H9 (cell line): ENCODE data around the gene PABPN1. TPM values are rescaled to one million over a fixed set of nuclear protein-coding genes. Genes with fewer than 3 reads are reported as not detected.
A peak's percentile ranks its signal among the peaks of the same experiment; 100 is the strongest.

Experiments used
- DNase-seq: peaks from one replicate; pipeline ENCODE4 v3.0.0-alpha.2; 2017
- H2AFZ ChIP-seq: one replicate; pipeline ENCODE4 v1.6.1; 2013; ENCODE audit warnings: mild to moderate bottlenecking, low read length, control low read depth, moderate library complexity
- H2AK5ac ChIP-seq: 2 replicates; pipeline ENCODE4 v1.6.1; 2013; ENCODE audit warnings: low read length, control low read depth, mixed read lengths; ENCODE audit not compliant: insufficient read length
- H2BK120ac ChIP-seq: one replicate; pipeline ENCODE4 v1.6.1; 2013; ENCODE audit warnings: low read depth, mild to moderate bottlenecking, low read length, control low read depth, inconsistent platforms; ENCODE audit not compliant: poor library complexity, severe bottlenecking
- H2BK12ac ChIP-seq: 2 replicates; pipeline ENCODE4 v1.6.1; 2013; ENCODE audit warnings: low read length, control low read depth, mixed read lengths, low read depth; ENCODE audit not compliant: insufficient read length
- H2BK15ac ChIP-seq: 2 replicates; pipeline ENCODE4 v1.6.1; 2013; ENCODE audit warnings: low read depth, low read length, control low read depth
- H2BK20ac ChIP-seq: one replicate; pipeline ENCODE4 v1.6.1; 2013; ENCODE audit warnings: low read depth, mild to moderate bottlenecking, low read length, control low read depth, inconsistent platforms; ENCODE audit not compliant: poor library complexity, severe bottlenecking
- H2BK5ac ChIP-seq: 2 replicates; pipeline ENCODE4 v1.6.1; 2013; ENCODE audit warnings: low read length, control low read depth, mixed read lengths; ENCODE audit not compliant: insufficient read length
- H3K14ac ChIP-seq: 2 replicates; pipeline ENCODE4 v1.6.1; 2013; ENCODE audit warnings: low read length, control low read depth; ENCODE audit not compliant: insufficient read depth
- H3K18ac ChIP-seq: 2 replicates; pipeline ENCODE4 v1.6.1; 2013; ENCODE audit warnings: low read depth, mild to moderate bottlenecking, mixed read lengths, low read length, control low read depth; ENCODE audit not compliant: insufficient read length
- H3K23ac ChIP-seq: 2 replicates; pipeline ENCODE4 v1.6.1; 2013; ENCODE audit warnings: low read length, control low read depth, mixed read lengths, low read depth; ENCODE audit not compliant: insufficient read length
- H3K23me2 ChIP-seq: 2 replicates; pipeline ENCODE4 v1.6.1; 2013; ENCODE audit warnings: low read depth, mild to moderate bottlenecking, mixed read lengths, low read length, control low read depth; ENCODE audit not compliant: insufficient read length, poor library complexity, severe bottlenecking
- H3K27ac ChIP-seq: 2 replicates; pipeline ENCODE4 v1.5.1; 2013; ENCODE audit warnings: low read length, control low read depth, mixed read lengths, low read depth; ENCODE audit not compliant: insufficient read length
- H3K27me3 ChIP-seq: 2 replicates; pipeline ENCODE4 v1.6.1; 2013; ENCODE audit warnings: low read length, control low read depth, inconsistent platforms; ENCODE audit not compliant: insufficient read depth
- H3K4ac ChIP-seq: 2 replicates; pipeline ENCODE4 v1.6.1; 2013; ENCODE audit warnings: low read depth, mild to moderate bottlenecking, control low read depth, inconsistent platforms, low read length, moderate library complexity
- H3K4me1 ChIP-seq: 2 replicates; pipeline ENCODE4 v1.6.1; 2013; ENCODE audit warnings: low read length, control low read depth, inconsistent platforms; ENCODE audit not compliant: insufficient read depth
- H3K4me2 ChIP-seq: 2 replicates; pipeline ENCODE4 v1.6.1; 2013; ENCODE audit warnings: low read length, control low read depth, mixed read lengths; ENCODE audit not compliant: insufficient read length, insufficient read depth
- H3K56ac ChIP-seq: 2 replicates; pipeline ENCODE4 v1.6.1; 2013; ENCODE audit warnings: low read depth, mild to moderate bottlenecking, mixed read lengths, low read length, control low read depth; ENCODE audit not compliant: insufficient read length
- H3K79me1 ChIP-seq: 2 replicates; pipeline ENCODE4 v1.6.1; 2013; ENCODE audit warnings: low read depth, mild to moderate bottlenecking, moderate library complexity, low read length, control low read depth, inconsistent platforms; ENCODE audit not compliant: insufficient read depth, poor library complexity, severe bottlenecking
- H3K79me2 ChIP-seq: 2 replicates; pipeline ENCODE4 v1.6.1; 2013; ENCODE audit warnings: low read length, control low read depth, inconsistent platforms; ENCODE audit not compliant: insufficient read depth
- H3K9ac ChIP-seq: 2 replicates; pipeline ENCODE4 v1.6.1; 2013; ENCODE audit warnings: low read length, control low read depth, mixed read lengths; ENCODE audit not compliant: insufficient read length; ENCODE audit errors: extremely low read depth
- H3K9me3 ChIP-seq: one replicate; pipeline ENCODE4 v1.6.1; 2013; ENCODE audit warnings: low read depth, low read length, inconsistent platforms; ENCODE audit not compliant: control insufficient read depth
- H3T11ph ChIP-seq: one replicate; pipeline ENCODE4 v1.6.1; 2013; ENCODE audit warnings: mild to moderate bottlenecking, low read length, control low read depth, inconsistent platforms
- H4K20me1 ChIP-seq: one replicate; pipeline ENCODE4 v1.6.1; 2013; ENCODE audit not compliant: control insufficient read depth, insufficient read length, insufficient read depth
- H4K5ac ChIP-seq: 2 replicates; pipeline ENCODE4 v1.6.1; 2013; ENCODE audit warnings: low read depth, mild to moderate bottlenecking, mixed read lengths, low read length, control low read depth; ENCODE audit not compliant: insufficient read length
- H4K8ac ChIP-seq: replicated peaks from 2 replicates; pipeline ENCODE4 v1.6.1; 2013; ENCODE audit warnings: low read length, control low read depth, mixed read lengths, low read depth; ENCODE audit not compliant: insufficient read length
- H4K91ac ChIP-seq: 2 replicates; pipeline ENCODE4 v1.6.1; 2013; ENCODE audit warnings: low read depth, mild to moderate bottlenecking, moderate library complexity, mixed read lengths, low read length, control low read depth; ENCODE audit not compliant: insufficient read length
- H3K27ac Mint-ChIP-seq, 3 experiments: 2 replicates in 2 of 3; 3 replicates in 1 of 3; pipeline ENCODE4 v1.8.0; 2020 to 2021; ENCODE audit warnings: mixed read lengths in 3 of 3, mild to moderate bottlenecking in 1 of 3, moderate library complexity in 1 of 3
- H3K27me3 Mint-ChIP-seq: 2 replicates; pipeline ENCODE4 v1.8.0; 2021; ENCODE audit warnings: low read depth, mild to moderate bottlenecking, moderate library complexity, mixed read lengths
- H3K36me3 Mint-ChIP-seq, 3 experiments: 2 replicates in 2 of 3; 3 replicates in 1 of 3; pipeline ENCODE4 v1.8.0; 2020 to 2021; ENCODE audit warnings: low read depth in 3 of 3, mixed read lengths in 3 of 3; ENCODE audit not compliant: insufficient read depth in 1 of 3
- H3K4me1 Mint-ChIP-seq, 2 experiments: 2 replicates each; pipeline ENCODE4 v1.8.0; 2020; ENCODE audit warnings: mixed read lengths in 2 of 2
- H3K4me3 Mint-ChIP-seq, 2 experiments: 2 replicates in 1 of 2; 3 replicates in 1 of 2; pipeline ENCODE4 v1.8.0; 2020 to 2021; ENCODE audit warnings: mild to moderate bottlenecking in 2 of 2, mixed read lengths in 2 of 2, moderate library complexity in 1 of 2
- H3K9me3 Mint-ChIP-seq, 2 experiments: 2 replicates in 1 of 2; 3 replicates in 1 of 2; pipeline ENCODE4 v1.8.0; 2020; ENCODE audit warnings: mild to moderate bottlenecking in 2 of 2, mixed read lengths in 2 of 2, moderate library complexity in 1 of 2
- CTCF ChIP-seq: fragments of 200-600 bp; sonication (generic); conservative IDR thresholded peaks from 3 replicates; pipeline ENCODE4 v1.8.0; 2021; ENCODE audit warnings: antibody characterized with exemption, mild to moderate bottlenecking
- WGBS: extraction: QIAGEN DNeasy Blood & Tissue Kit; methylation state at CpG from one replicate; pipeline ENCODE4 v1.1.7; 2013; ENCODE audit warnings: missing lambda C conversion rate, low lambda C conversion rate, mixed read lengths; ENCODE audit not compliant: insufficient read length; ENCODE audit errors: extremely low coverage; 5-methylcytosine and 5-hydroxymethylcytosine counted together
- total RNA-seq: library from RNA; stranded (reverse); gene quantifications from 2 replicates; pipeline ENCODE4 v1.2.1, GENCODE V29; 2021

The PABPN1 gene
- total RNA-seq, 1 experiment from 2014 or later, result 333 TPM

GRCh38 chr14:23346693-23347405 lies 25.6 kb downstream of the PABPN1 start:
- Histone ChIP-seq H4K20me1 (no peaks in the 10 kb centered on the region), H2BK20ac (no peak overlapping the region), H3K27ac (no peak overlapping the region), H2BK120ac (no peak overlapping the region), H2AFZ (no peak overlapping the region), H3K9ac (no peak overlapping the region), H3K23ac (no peak overlapping the region), H2BK12ac (no peak overlapping the region), H3K18ac (no peak overlapping the region), H3K56ac (no peak overlapping the region), H4K8ac (no peak overlapping the region), H3K14ac (no peak overlapping the region), H3K4me1 (no peaks in the 10 kb centered on the region; the same call in 1 of the 2 replicates), H2AK5ac (no peak overlapping the region), H3K27me3 (no peaks in the 10 kb centered on the region), H3K23me2 (peaks cover 3% of the 10 kb centered on the region), H2BK15ac (no peak overlapping the region), H3K79me2 (no peaks in the 10 kb centered on the region), H3T11ph (no peak overlapping the region), H4K91ac (no peak overlapping the region), H3K79me1 (no peaks in the 10 kb centered on the region), H4K5ac (no peak overlapping the region), H3K4ac (no peak overlapping the region), H3K4me2 (no peak overlapping the region), H3K9me3 (no peaks in the 10 kb centered on the region), H2BK5ac (no peak overlapping the region)
- Mint-ChIP-seq H3K4me1 (peaks cover 24 to 25% of the 10 kb centered on the region in 2 experiments), H3K9me3 (peaks cover under 1 to 4% of the 10 kb centered on the region in 2 experiments; a peak in 3 of 5 replicates), H3K27me3 (peaks cover 16% of the 10 kb centered on the region), H3K4me3 (no peak overlapping the region), H3K27ac (no peak overlapping the region; a peak in 1 of 7 replicates), H3K36me3 (peaks cover 16 to 26% (median 22%) of the 10 kb centered on the region in 3 experiments)
- DNase-seq, result peak; percentile 56
- no peak for TF ChIP-seq CTCF
- WGBS, result no CpG with 5 or more reads among the region's 27 CpGs
